Measurements from ENCODE around the gene ZNF674. TPM values are rescaled to one million over a fixed set of nuclear protein-coding genes. Genes with fewer than 3 reads are reported as not detected.
A peak's percentile ranks its signal among the peaks of the same experiment; 100 is the strongest.

The ZNF674 gene
- total and polyA plus RNA-seq, 3 experiments from 2014 or later = 1.3 to 2.8 (median 2.7) TPM

DNA sequence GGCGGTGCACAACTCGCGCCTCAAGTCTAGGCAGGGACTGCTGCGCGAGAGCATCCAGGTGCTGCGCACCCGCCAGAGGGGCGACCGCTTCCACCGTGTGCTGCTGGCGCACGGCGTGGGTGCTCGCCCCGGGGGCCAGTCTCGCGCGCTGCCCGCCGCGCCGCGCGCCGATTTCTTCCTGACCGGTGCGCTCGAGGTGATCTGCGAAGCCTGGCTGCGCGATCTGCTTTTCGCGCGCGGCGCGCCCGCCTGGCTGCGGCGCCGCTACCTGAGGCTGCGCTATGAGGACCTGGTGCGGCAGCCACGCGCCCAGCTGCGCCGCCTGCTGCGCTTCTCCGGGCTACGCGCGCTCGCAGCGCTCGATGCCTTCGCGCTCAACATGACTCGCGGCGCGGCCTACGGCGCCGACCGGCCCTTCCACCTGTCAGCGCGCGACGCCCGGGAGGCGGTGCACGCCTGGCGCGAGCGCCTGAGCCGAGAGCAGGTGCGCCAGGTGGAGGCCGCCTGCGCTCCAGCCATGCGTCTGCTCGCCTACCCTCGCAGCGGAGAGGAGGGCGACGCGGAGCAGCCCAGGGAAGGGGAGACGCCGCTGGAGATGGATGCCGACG is 29.7 kb upstream of the ZNF674 start:
- CTCF ChIA-PET = interaction anchor here (0.9 to 1.1 kb wide), 4 partner anchors 12 to 74 kb away, joined by 3 to 7 read pairs (median 4); no protein-coding TSS in a partner anchor
- peak overlapping the region in 3 of 8 donors; percentile 83 to 87 (median 84) for H3K27ac Mint-ChIP-seq

DNA sequence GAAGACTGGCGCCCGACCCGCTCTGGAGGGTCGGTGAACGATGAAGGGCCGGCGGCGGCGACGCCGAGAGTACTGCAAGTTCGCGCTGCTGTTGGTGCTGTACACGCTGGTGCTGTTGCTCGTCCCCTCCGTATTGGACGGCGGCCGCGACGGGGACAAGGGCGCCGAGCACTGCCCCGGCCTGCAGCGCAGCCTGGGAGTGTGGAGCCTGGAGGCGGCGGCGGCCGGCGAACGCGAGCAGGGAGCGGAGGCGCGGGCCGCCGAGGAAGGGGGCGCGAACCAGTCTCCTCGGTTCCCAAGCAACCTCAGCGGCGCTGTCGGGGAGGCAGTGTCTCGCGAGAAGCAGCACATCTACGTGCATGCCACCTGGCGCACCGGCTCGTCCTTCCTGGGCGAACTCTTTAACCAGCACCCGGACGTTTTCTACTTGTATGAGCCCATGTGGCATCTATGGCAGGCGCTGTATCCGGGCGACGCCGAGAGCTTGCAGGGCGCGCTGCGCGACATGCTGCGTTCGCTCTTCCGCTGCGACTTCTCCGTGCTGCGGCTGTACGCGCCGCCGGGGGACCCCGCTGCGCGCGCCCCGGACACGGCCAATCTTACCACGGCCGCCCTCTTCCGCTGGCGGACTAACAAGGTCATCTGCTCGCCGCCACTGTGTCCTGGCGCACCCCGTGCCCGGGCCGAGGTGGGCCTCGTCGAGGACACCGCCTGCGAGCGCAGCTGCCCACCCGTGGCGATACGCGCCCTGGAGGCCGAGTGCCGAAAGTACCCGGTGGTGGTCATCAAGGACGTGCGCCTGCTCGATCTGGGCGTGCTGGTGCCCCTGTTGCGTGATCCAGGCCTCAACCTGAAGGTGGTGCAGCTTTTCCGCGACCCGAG is 28.9 kb upstream of the ZNF674 start:
- Mint-ChIP-seq H3K4me3 (peak overlapping the region; percentile 58 to 92 (median 82)), H3K27ac (peak overlapping the region; percentile 82 to 95 (median 88)), H3K4me1 (peaks cover 41 to 54% (median 50%) of the 10 kb centered on the region in 3 donors), H3K9me3 (no peaks in the 10 kb centered on the region), H3K27me3 (no peaks in the 10 kb centered on the region), H3K36me3 (peaks cover 0 to 6% (median 1%) of the 10 kb centered on the region in 3 donors)
- H3K4me3 ChIP-seq (ENCODE audit: low read length) = peak overlapping the region; percentile 33
- H3K36me3 ChIP-seq (ENCODE audit: insufficient read depth, low read length) = no peaks in the 10 kb centered on the region
- H3K4me1 ChIP-seq (ENCODE audit: insufficient read depth, low read length) = peaks cover 13% of the 10 kb centered on the region
- POLR2A ChIA-PET = interaction anchor here (0.6 to 1.0 kb wide), 2 partner anchors 13 to 768 kb away, joined by 3 to 6 read pairs; no protein-coding TSS in a partner anchor
- H3K27me3 ChIP-seq (ENCODE audit: insufficient read depth, low read length, poor library complexity, severe bottlenecking) = no peaks in the 10 kb centered on the region
- peak overlapping the region; percentile 74 for H3K27ac ChIP-seq (ENCODE audit: low read depth, low read length)
- H3K9me3 ChIP-seq (ENCODE audit: low read length) = no peaks in the 10 kb centered on the region
- DNase-seq = peak; percentile 50 to 87 (median 62)
- CTCF ChIA-PET = interaction anchor here (0.9 to 1.1 kb wide), 3 partner anchors 13 to 75 kb away, joined by 4 to 7 read pairs (median 5); no protein-coding TSS in a partner anchor

More for the DNA sequence above, 29.7 kb upstream of the ZNF674 start:
- H3K27ac ChIP-seq (ENCODE audit: low read depth, low read length) = peak overlapping the region; percentile 70
- H3K9me3 ChIP-seq (ENCODE audit: low read length) = no peaks in the 10 kb centered on the region
- H3K36me3 ChIP-seq (ENCODE audit: insufficient read depth, low read length) = no peaks in the 10 kb centered on the region
- Mint-ChIP-seq H3K36me3 (peaks cover 0 to 10% (median 1%) of the 10 kb centered on the region in 3 donors), H3K4me3 (peak overlapping the region; percentile 58 to 92 (median 82)), H3K27me3 (no peaks in the 10 kb centered on the region), H3K4me1 (peaks cover 46 to 61% (median 57%) of the 10 kb centered on the region in 3 donors), H3K9me3 (no peaks in the 10 kb centered on the region)
- H3K4me3 ChIP-seq (ENCODE audit: low read length) = peak overlapping the region; percentile 33
- POLR2A ChIA-PET = interaction anchor here (0.6 to 1.0 kb wide), 2 partner anchors 12 to 769 kb away, joined by 3 to 6 read pairs; no protein-coding TSS in a partner anchor
- peaks cover 13% of the 10 kb centered on the region for H3K4me1 ChIP-seq (ENCODE audit: insufficient read depth, low read length)
- DNase-seq = peak; percentile 7 to 53 (median 16)
- H3K27me3 ChIP-seq (ENCODE audit: insufficient read depth, low read length, poor library complexity, severe bottlenecking) = no peaks in the 10 kb centered on the region

DNA sequence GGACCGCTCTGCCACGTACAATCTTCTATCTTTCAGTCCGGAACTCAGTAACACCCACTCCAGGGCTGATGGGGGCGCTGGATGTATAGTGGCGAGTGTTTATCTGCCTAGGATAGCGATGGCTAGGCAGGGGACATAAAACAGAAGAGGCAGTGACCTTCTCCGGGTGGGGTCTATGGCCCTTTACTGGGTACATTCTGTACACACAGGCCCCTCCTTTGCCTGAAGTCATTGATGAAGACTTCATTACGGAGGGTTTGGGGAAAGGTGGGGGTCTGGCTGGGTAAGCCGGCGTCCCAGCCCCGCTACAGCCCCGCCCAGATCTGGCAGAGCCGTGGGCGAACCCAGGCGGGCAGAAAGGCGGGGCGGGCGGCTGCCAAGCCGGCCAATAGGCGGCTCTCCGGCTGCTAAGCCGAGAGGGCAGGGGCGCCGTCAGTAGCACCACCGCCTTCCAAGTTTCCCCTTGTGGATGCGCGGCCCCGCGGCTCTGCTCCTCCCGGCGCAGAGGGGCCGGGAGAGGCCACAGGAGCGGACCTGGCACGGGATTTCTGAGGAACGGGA is 28.2 kb upstream of the ZNF674 start, which contains the start of gene CHST7:
CHST7 (plus strand) TSS at position 435 of the 561 bp plus-strand sequence. CDS start 167 bp downstream, outside the sequence.
- H3K27ac Mint-ChIP-seq = peak within 1 kb of the TSS; percentile 82 to 95 (median 88)
- H3K27me3 Mint-ChIP-seq = no peaks in the 10 kb centered on the region
- CTCF ChIA-PET = interaction anchor here (0.8 to 1.5 kb wide), 8 partner anchors 13 to 134 kb away, joined by 3 to 7 read pairs (median 4); no protein-coding TSS in a partner anchor
- Histone ChIP-seq H3K27me3 (ENCODE audit: insufficient read depth, low read length, poor library complexity, severe bottlenecking) (no peaks in the 10 kb centered on the region), H3K4me1 (ENCODE audit: insufficient read depth, low read length) (peaks cover 13% of the 10 kb centered on the region), H3K4me3 (ENCODE audit: low read length) (peak within 1 kb of the TSS; percentile 33), H3K36me3 (ENCODE audit: insufficient read depth, low read length) (no peaks in the 10 kb centered on the region), H3K9me3 (ENCODE audit: low read length) (no peaks in the 10 kb centered on the region), H3K27ac (ENCODE audit: low read depth, low read length) (peak within 1 kb of the TSS; percentile 74)
- POLR2A ChIA-PET = interaction anchor here (1.0 to 1.2 kb wide), 3 partner anchors 14 to 69 kb away, joined by 3 to 6 read pairs (median 4); no protein-coding TSS in a partner anchor
- H3K4me1 Mint-ChIP-seq = peaks cover 39 to 47% (median 45%) of the 10 kb centered on the region in 3 donors
- peaks cover 0 to 2% (median 0%) of the 10 kb centered on the region in 5 donors for H3K9me3 Mint-ChIP-seq
- peak within 1 kb of the TSS; percentile 58 to 92 (median 82) for H3K4me3 Mint-ChIP-seq
- DNase-seq = peak; percentile 16 to 78 (median 57)
- H3K36me3 Mint-ChIP-seq = peaks cover 0 to 5% (median 1%) of the 10 kb centered on the region in 3 donors

DNA sequence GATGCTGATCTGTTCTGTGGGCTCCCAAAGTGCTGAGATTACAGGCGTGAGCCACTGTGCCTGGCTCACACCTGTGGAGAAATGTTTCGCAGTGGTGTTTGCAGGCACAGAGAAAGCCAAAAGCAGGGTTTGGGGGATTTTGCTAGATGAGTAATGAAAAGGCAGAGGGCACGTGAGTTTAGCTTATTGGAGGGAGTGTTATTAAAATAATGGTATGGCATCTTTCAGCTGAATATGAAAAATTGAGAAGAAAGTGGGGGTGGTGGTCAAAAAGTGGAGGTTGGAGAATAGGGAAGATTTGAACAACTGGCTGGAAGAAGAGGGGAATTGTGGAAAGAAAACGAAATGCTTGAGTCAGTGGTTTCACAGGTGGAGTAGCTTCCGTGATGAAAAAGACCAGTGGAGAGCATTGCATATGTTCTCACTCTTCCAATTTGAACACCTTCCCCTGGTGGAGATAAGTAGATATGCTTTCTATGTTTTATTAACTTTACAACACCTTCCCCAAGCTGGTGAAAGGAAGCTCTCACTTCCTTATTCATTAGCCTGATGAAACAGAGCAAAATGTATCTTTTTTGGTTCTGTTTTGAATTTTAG is 27.2 kb upstream of the ZNF674 start:
- peak overlapping the region; percentile 33 for H3K4me3 ChIP-seq (ENCODE audit: low read length)
- POLR2A ChIA-PET = interaction anchor here (1.2 kb wide), 2 partner anchors 15 to 70 kb away, joined by 3 to 4 read pairs; no protein-coding TSS in a partner anchor
- no peaks in the 10 kb centered on the region for H3K27me3 Mint-ChIP-seq
- H3K36me3 Mint-ChIP-seq = peaks cover 0 to 2% (median 1%) of the 10 kb centered on the region in 3 donors
- H3K27ac ChIP-seq (ENCODE audit: low read depth, low read length) = peak overlapping the region; percentile 74
- H3K4me3 Mint-ChIP-seq = peak overlapping the region; percentile 58 to 92 (median 82)
- H3K9me3 Mint-ChIP-seq = peaks cover 0 to 2% (median 0%) of the 10 kb centered on the region in 5 donors
- H3K27me3 ChIP-seq (ENCODE audit: insufficient read depth, low read length, poor library complexity, severe bottlenecking) = no peaks in the 10 kb centered on the region
- peaks cover 13% of the 10 kb centered on the region for H3K4me1 ChIP-seq (ENCODE audit: insufficient read depth, low read length)
- peak; percentile 4 to 55 (median 15) for DNase-seq
- peaks cover 32 to 38% (median 37%) of the 10 kb centered on the region in 3 donors for H3K4me1 Mint-ChIP-seq
- H3K9me3 ChIP-seq (ENCODE audit: low read length) = no peaks in the 10 kb centered on the region
- CTCF ChIA-PET = interaction anchor here (0.8 to 1.5 kb wide), 7 partner anchors 15 to 135 kb away, joined by 3 to 5 read pairs (median 3); no protein-coding TSS in a partner anchor
- no peaks in the 10 kb centered on the region for H3K36me3 ChIP-seq (ENCODE audit: insufficient read depth, low read length)
- peak overlapping the region; percentile 80 to 95 (median 86) for H3K27ac Mint-ChIP-seq

DNA sequence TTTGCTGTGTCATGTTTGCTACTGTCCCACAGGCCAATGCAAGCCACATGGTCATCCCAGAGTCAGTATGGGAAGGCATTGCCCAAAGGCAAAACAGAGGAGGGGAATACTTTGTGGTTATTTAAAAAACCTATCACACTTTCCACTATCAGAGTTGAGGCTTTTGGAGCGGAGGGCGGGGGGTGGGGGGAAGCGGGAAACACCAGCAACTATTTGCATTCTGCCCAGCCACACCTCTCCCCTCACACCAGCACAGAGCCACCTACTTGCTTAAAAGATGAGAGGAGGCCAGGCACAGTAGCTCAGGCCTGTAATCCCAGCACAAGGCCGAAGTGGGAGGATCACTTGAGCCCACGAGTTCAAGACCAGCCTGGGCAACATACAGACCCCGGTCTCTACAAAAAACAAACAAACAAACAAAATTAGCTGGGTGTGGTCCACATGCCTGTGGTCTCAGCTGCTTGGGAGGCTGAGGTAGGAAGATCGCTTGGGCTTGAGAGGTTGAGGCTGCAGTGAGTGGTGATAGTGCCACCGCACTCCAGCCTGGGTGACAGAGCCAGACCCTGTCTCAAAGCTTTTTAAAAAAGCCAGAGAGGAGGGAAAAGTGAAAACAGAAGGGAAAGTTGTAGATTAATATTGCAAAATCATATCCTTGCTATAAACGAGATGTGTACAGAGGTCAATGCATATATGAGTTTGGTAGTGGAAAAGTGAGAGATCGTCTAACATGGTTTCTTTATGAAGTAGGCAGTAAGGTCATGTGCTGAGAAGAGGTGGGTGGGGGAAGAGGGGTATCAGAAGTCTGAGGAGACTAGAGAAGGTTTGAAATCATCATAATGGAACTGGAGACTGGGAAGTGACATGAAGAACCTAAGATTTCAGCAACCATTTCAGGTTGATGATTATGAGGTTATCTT is 26.5 kb upstream of the ZNF674 start:
- Histone ChIP-seq H3K36me3 (ENCODE audit: insufficient read depth, low read length) (no peaks in the 10 kb centered on the region), H3K27ac (ENCODE audit: low read depth, low read length) (no peak overlapping the region), H3K27me3 (ENCODE audit: insufficient read depth, low read length, poor library complexity, severe bottlenecking) (no peaks in the 10 kb centered on the region), H3K9me3 (ENCODE audit: low read length) (no peaks in the 10 kb centered on the region), H3K4me1 (ENCODE audit: insufficient read depth, low read length) (peaks cover 13% of the 10 kb centered on the region), H3K4me3 (ENCODE audit: low read length) (no peak overlapping the region)
- Mint-ChIP-seq H3K36me3 (peaks cover 0 to 2% (median 0%) of the 10 kb centered on the region in 3 donors), H3K4me1 (peaks cover 25 to 30% (median 29%) of the 10 kb centered on the region in 3 donors), H3K27me3 (no peaks in the 10 kb centered on the region), H3K4me3 (peak overlapping the region; percentile 7 to 92 (median 82)), H3K27ac (peak overlapping the region; percentile 80 to 95 (median 86)), H3K9me3 (peaks cover 0 to 2% (median 0%) of the 10 kb centered on the region in 5 donors)
- POLR2A ChIA-PET = interaction anchor here (1.2 kb wide), 1 partner anchor 70 kb away, joined by 4 read pairs; no protein-coding TSS in a partner anchor
- CTCF ChIA-PET = interaction anchor here (1.2 to 1.5 kb wide), 2 partner anchors 16 to 70 kb away, joined by 3 to 5 read pairs; no protein-coding TSS in a partner anchor
- no peak for DNase-seq

DNA sequence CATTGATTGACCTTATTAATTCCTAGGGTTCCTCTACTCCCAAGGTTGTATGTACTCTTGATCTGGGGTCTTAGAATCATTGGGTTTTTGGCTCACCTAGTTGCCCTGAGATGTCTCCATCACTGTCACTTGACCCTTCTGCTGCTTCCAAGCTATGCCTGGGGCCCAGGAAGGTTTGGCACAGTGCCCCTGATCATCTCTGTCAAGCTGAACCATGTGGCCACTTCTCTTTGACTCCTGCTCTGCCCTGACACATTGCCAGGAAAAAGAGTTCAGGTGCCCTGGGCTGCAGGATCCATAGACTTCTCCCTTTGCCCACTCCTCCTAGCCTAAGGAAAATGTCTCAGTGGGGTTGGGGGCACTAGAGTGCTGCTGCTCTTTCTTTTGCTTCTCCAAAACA is 24.4 kb upstream of the ZNF674 start:
- H3K9me3 Mint-ChIP-seq = peaks cover 0 to 2% (median 0%) of the 10 kb centered on the region in 5 donors

More for the DNA sequence above, 24.4 kb upstream of the ZNF674 start:
- Histone ChIP-seq H3K4me3 (ENCODE audit: low read length) (no peak overlapping the region), H3K27ac (ENCODE audit: low read depth, low read length) (no peak overlapping the region), H3K4me1 (ENCODE audit: insufficient read depth, low read length) (peaks cover 13% of the 10 kb centered on the region), H3K36me3 (ENCODE audit: insufficient read depth, low read length) (no peaks in the 10 kb centered on the region), H3K27me3 (ENCODE audit: insufficient read depth, low read length, poor library complexity, severe bottlenecking) (no peaks in the 10 kb centered on the region), H3K9me3 (ENCODE audit: low read length) (no peaks in the 10 kb centered on the region)
- Mint-ChIP-seq H3K36me3 (peaks cover 0 to 3% (median 0%) of the 10 kb centered on the region in 3 donors), H3K4me1 (peaks cover 15 to 18% (median 17%) of the 10 kb centered on the region in 3 donors), H3K27me3 (no peaks in the 10 kb centered on the region), H3K27ac (no peak overlapping the region), H3K4me3 (no peak overlapping the region)
- no peak for DNase-seq
- CTCF ChIA-PET = interaction anchor here (0.7 to 1.2 kb wide), 2 partner anchors 62 to 66 kb away, joined by 3 to 4 read pairs; no protein-coding TSS in a partner anchor
- POLR2A ChIA-PET = interaction anchor here (0.7 kb wide), 1 partner anchor 911 kb away, joined by 5 read pairs; no protein-coding TSS in a partner anchor
